NCI-H526 treated with DMSO at 0.1 percent for 48 hours (cell line): ENCODE results near the gene PEMT.
"Not testable (repeated sequence)": the region's sequence is repeated elsewhere in the genome, so short reads cannot be mapped to it uniquely, and the experiment has no call there.

Experiments
- DNase-seq: peaks from one replicate; lab custom pipeline; 2025; lab: John Stamatoyannopoulos, UW

Gene PEMT

GRCh38 chr17:17591355-17592298, at the start of gene PEMT:
Gene PEMT (minus strand): TSS chr17:17591708. CDS start chr17:17591626, 82 bp downstream.
- DNase-seq, result peak; percentile 93

DNA sequence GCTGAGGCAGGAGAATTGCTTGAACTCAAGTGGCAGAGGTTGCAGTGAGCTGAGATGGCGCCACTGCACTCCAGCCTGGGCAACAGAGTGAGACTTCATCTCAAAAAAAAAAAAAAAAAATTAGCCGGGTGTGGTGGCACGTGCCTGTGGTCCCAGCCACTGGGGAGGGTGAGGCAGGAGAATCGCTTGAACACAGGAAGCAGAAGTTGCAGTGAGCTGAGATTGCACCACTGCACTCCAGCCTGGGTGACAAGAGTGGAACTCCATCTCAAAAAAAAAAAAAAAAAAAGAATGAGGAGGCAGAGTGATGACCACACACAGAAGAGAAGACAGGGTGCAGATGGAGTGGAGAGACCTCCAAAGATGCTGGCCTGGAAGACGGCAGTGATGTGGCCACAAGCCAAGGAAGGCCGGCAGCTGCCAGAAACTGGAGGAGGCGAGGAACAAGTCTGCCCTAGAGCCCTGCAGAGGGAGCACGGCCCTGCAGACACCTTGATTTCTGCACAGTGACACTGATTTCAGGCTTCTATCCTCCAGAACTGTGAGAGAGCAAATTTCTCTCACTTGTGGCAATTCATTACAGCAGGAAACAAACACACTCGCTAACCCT, 48.3 kb upstream of the PEMT start:
- not testable (repeated sequence) for DNase-seq

- no peak for DNase-seq
These were observed 47.0 kb upstream of the PEMT start for GRCh38 chr17:17638467-17638866.

DNA sequence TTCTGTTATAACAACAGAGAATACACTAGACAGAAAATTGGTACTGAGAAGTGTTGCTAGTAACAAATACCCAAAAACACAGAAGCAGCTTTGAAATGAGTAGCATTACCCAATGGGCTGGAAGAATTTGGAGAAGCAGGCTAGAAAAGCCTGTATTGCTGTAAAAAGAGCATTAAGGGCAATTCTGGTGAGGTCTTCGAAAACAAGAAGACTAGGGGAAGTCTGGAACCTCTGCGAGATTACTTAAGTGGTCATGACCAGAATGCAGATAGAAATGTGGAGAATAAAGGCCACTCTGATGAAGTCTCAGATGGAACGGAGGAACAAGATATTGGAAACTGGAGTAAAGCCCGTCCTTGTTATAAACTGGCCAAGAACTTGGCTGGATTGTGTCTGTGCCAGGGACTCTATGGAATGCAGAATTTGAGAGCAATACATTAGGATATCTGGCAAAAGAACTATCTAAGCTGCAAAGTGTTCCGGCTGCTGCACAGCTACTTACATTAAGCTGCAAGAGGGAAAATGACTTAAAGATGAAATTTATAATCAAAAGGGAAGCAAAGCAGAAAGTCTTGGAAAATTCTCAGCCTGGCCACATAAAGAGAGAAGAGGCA, 44.9 kb upstream of the PEMT start:
- DNase-seq, result no peak

- not testable (repeated sequence) for DNase-seq
These were observed 44.2 kb upstream of the PEMT start for GRCh38 chr17:17635537-17636271.

DNA sequence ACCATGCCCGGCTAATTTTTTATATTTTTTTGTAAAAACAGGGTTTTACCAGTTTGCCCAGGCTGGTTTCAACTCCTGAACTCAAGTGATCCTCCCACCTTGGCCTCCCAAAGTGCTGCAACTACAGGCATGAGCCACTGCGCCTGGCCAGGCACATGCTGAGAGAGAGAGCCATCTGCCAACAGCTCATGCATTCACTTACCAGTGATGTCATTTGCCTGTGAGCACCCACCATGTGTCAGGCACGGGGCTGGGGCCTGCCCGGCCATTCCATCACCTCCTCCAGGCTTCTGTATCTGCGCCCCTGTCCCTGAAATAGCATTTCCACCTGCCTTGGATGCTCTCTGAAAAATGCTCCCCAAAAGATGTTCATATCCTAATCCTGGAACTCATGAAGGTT, 43.6 kb upstream of the PEMT start:
- no peak for DNase-seq

- DNase-seq, result no peak
These were observed 41.8 kb upstream of the PEMT start for GRCh38 chr17:17633310-17633709.

- DNase-seq, result not testable (repeated sequence)
These were observed 41.2 kb upstream of the PEMT start for GRCh38 chr17:17632690-17633089.

DNA sequence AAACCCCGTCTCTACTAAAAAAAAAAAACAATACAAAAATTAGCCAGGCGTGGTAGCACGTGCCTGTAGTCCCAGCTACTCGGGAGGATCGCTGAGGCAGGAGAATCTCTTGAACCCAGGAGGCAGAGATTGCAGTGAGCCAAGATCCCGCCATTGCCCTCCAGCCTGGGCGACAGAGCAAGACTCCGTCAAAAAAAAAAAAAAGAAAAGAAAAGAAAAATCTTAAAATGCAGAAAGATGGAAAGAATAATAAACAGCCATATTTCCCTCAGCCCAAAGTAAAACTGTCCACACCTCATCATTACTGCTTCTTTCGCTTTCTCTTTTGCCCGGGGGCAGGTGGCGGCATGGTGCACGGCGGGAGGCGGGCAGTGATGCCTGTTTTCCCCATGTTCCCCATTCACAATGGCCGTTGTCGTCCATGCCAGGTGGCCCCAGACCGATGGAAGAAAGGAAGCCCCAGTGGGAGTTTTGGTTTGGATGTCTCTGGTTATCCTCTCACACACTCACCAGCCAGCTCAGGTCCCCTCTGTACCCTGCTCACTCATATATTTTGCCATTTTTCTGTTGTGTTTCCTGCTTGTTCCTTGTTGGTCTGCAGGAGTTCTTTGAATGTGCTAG, 37.0 kb upstream of the PEMT start:
- DNase-seq, result no peak

DNA sequence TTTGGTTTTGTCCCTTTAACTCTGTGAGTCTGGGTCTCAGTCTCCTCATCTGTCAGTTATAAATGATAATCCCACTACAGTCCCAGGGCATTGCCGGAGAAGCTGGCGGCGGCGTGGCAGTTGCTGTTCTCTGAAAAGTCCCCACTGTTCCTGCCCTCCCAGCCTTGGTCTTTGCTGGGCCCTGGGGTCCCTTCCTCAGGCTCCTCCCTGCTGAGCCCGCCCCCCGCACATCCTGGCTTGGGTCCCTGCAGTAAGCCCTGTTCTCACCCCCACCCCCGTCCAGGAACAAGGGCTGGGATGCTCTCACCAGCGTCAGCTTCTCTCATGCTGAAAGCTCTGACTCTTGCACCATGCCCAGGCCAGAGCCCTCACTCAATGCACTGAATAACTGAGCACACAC, 35.3 kb upstream of the PEMT start:
- DNase-seq, result no peak

- DNase-seq, result no peak
These were observed 34.8 kb upstream of the PEMT start for GRCh38 chr17:17626151-17626805.

- no peak for DNase-seq
These were observed 33.2 kb upstream of the PEMT start for GRCh38 chr17:17624741-17625140.

- DNase-seq, result no peak
These were observed 32.4 kb upstream of the PEMT start for GRCh38 chr17:17623904-17624303.

GRCh38 chr17:17621254-17621653, 29.7 kb upstream of the PEMT start:
- DNase-seq, result no peak

DNA sequence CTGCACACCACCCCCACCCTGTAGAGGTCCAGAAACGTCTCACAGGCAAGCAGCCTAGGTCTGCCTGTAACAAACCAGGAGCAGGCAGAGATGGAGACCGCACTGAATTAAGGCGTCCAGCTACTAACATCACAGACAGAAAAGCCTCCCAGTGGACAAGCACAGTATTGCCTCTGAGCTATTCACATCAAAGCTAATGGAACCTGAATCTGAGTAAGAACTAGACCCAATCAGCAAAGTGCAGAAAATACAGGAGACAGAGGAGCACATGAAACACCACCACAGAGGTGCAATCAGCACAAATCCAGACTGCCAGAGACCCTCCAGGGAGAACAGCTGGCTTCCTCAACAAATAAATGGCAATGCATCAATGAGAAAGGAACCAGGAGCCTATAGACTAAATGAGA, 22.2 kb upstream of the PEMT start:
- DNase-seq, result no peak

GRCh38 chr17:17612085-17613022, 20.8 kb upstream of the PEMT start:
- no peak for DNase-seq

DNA sequence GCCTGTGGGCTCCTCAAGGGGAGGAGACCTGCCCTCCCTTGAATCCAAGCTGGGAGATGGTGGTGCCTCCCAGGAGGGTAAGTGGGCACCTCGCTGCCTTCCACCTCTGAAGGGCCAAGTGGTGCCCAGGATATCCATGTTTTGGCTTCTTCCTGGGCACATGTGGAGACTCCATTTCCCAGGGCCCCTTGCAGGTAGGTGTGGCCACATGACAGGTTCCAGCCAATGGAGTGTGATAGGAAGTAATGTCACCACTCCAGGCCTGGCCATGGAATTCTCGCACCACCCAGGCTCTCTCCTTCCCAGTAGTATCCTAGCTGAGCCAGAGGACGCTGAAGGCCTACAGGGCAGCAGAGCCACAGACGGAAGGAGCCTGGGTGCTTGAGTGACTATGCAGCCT, 17.6 kb upstream of the PEMT start:
- DNase-seq, result no peak

- DNase-seq, result no peak
These were observed 15.0 kb upstream of the PEMT start for GRCh38 chr17:17606416-17607000.

- DNase-seq, result no peak
These were observed 14.2 kb upstream of the PEMT start for GRCh38 chr17:17605729-17606088.
